Adrenal gland (tissue), 12 donors: ENCODE data around the gene TXNDC11. TPM values are rescaled to one million over a fixed set of nuclear protein-coding genes. Genes with fewer than 3 reads are reported as not detected.

Experiments used
- DNase-seq, 7 donors: peaks; one replicate each; pipeline ENCODE4 v3.0.0-alpha.2; 2019 to 2020
- H3K27ac ChIP-seq, 5 donors: fragments of 200-600 bp; sonication (generic) in 4 of 5; 1 replicate in 3 of 5; 2 replicates in 2 of 5; pipeline versions ENCODE4 v1.5.1 to v1.8.0; 2016 to 2020; ENCODE audit warnings: mild to moderate bottlenecking in 1 of 5
- H3K27me3 ChIP-seq: fragments of 200-600 bp; 2 replicates; pipeline ENCODE4 v1.8.0; 2021
- H3K36me3 ChIP-seq, 2 donors: fragments of 200-600 bp; replicated peaks in 1 of 2; 1 replicate in 1 of 2; 2 replicates in 1 of 2; pipeline versions ENCODE4 v1.5.1 to v1.8.0; 2018 to 2022
- H3K4me1 ChIP-seq, 2 donors: fragments of 200-600 bp; replicated peaks in 1 of 2; 1 replicate in 1 of 2; 2 replicates in 1 of 2; pipeline versions ENCODE4 v1.5.1 to v1.8.0; 2018 to 2021
- H3K4me3 ChIP-seq, 4 donors: fragments of 200-600 bp; sonication (generic) in 3 of 4; one replicate each; pipeline ENCODE4 v1.5.1; 2016 to 2018
- H3K9me3 ChIP-seq, 3 donors: fragments of 200-600 bp; sonication (generic) in 1 of 3; replicated peaks in 1 of 3; 1 replicate in 2 of 3; 2 replicates in 1 of 3; pipeline versions ENCODE4 v1.5.1 to v1.8.0; 2016 to 2021
- CTCF ChIP-seq, 6 experiments: fragments of 450-650 bp in 4 of 6; fragments of 200-600 bp in 2 of 6; sonication (generic) in 1 of 6; IDR thresholded peaks; 1 replicate in 5 of 6; 2 replicates in 1 of 6; pipeline versions ENCODE4 v1.5.1 to v1.8.0; 2016 to 2021; ENCODE audit warnings: antibody characterized with exemption in 6 of 6, mild to moderate bottlenecking in 2 of 6, moderate library complexity in 1 of 6
- POLR2A ChIP-seq, 2 donors: fragments of 450-650 bp; IDR thresholded peaks; one replicate each; pipeline ENCODE4 v1.6.1; 2017; ENCODE audit warnings: antibody characterized with exemption in 2 of 2, mild to moderate bottlenecking in 2 of 2, moderate library complexity in 1 of 2
- WGBS, 4 donors: extraction: QIAGEN DNeasy Blood & Tissue Kit in 2 of 4; methylation state at CpG; one replicate each; pipeline versions ENCODE4 v1.1.5 to v1.1.7; 2013 to 2017; 5-methylcytosine and 5-hydroxymethylcytosine counted together
- intact Hi-C, 2 donors: fragments of 100-400 bp; cut with DNase I; formaldehyde crosslinking; loops; one replicate each; pipeline versions ENCODE4 v1.14.1 to v1.15.0; 2022 to 2023
- polyA plus RNA-seq, 3 donors: library from polyadenylated mRNA; stranded (reverse); fragments of 200-250 nt in 2 of 3; fragments of 350-450 nt in 1 of 3; fragmentation: Illumina TruSeq in 1 of 3; extraction: RNeasy Lipid Tissue Mini Kit (QIAGEN cat#74804) in 1 of 3; gene quantifications; one replicate each; pipeline ENCODE4 v1.2.3, GENCODE V29; 2013 to 2014
- total RNA-seq, 9 donors: library from RNA; depleted of rRNA in 4 of 9; stranded (reverse); fragments of >200 nt in 4 of 9; fragments of 120-200 nt in 1 of 9; fragmentation: NEBNext Ultra II Directional in 1 of 9; extraction: Animal tissue kit (Norgen Biotek cat#: 25700) in 1 of 9; gene quantifications; one replicate each; pipeline versions ENCODE4 v1.1.0 to v1.2.4, GENCODE V29; 2013 to 2023
- donor health status: healthy with polysubstance abuse.
- donor health status: Bipolar disorder and iron deficiency.
- donor health status: DM: yes; HTN: yes; CAD: no.
- donor health status: DM: no; HTN: no; CAD: no.
- donor health status: DM: no; HTN: no; CAD: no.
- donor health status: DM: yes; HTN: yes; CAD: no.

The TXNDC11 gene
- total and polyA plus RNA-seq, 12 donors, result 33.5 to 78.1 (median 50.4) TPM

DNA sequence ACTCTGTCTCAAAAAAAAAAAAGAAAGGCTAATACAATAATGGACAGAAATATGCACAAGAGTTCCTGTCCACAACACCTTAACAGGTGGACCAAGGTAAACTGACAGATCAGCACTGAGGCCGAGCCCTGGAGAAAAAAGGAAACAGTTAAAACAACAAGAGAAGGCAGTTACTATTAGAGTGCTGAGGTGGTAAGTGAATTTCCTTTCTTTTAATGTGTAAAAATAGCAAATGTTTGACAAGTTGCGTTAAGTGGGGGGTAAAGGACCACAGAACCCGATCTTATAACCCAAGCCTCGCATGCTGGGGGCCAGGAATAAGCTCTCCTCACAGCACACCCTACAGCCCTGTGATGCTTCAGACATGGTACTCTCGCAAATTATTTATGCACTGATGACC, 24.8 kb downstream of the TXNDC11 start:
- Histone ChIP-seq H3K36me3 (peaks cover 0 to 25% of the 10 kb centered on the region in 2 donors), H3K27me3 (no peaks in the 10 kb centered on the region), H3K4me1 (no peaks in the 10 kb centered on the region), H3K27ac (no peak overlapping the region), H3K4me3 (no peak overlapping the region), H3K9me3 (no peaks in the 10 kb centered on the region)
- intact Hi-C loops, result loop anchor here (5.0 to 10.0 kb wide), 3 partner anchors 73 to 321 kb away; no protein-coding TSS in a partner anchor
- 66 to 87% (median 82%) methylated on average over 5 of the region's 5 CpGs for WGBS, 4 donors
- no peak for DNase-seq
- TF ChIP-seq CTCF (IDR thresholded peaks at IDR 0.05), result no peak
- no peak for TF ChIP-seq POLR2A (IDR thresholded peaks at IDR 0.05)

DNA sequence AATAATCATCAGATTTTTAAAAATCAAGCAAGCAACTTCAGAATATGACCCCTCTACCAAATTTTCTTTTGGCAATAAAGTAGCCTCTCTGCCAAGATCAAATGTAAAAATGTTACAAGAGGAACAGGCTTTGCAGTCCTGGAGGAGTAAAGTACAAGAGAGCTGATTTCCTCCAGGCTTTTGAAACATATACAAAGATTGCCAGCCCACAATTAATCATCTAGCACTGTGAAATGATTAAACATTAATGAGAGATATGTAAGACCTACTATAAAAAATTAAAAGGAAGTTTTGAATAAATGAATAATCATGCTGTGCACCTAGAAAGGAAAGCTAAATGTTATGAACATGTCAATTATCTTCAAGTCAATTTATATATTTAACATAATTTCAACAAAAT, 26.3 kb downstream of the TXNDC11 start:
- H3K27me3 ChIP-seq, result no peaks in the 10 kb centered on the region
- no peak for DNase-seq
- H3K4me1 ChIP-seq, result no peaks in the 10 kb centered on the region
- TF ChIP-seq POLR2A (IDR thresholded peaks at IDR 0.05) (no peak), CTCF (IDR thresholded peaks at IDR 0.05) (no peak)
- peaks cover 0 to 27% of the 10 kb centered on the region in 2 donors for H3K36me3 ChIP-seq
- no peak overlapping the region for H3K27ac ChIP-seq
- no peak overlapping the region for H3K4me3 ChIP-seq
- intact Hi-C loops, result loop anchor here (5.0 to 10.0 kb wide), 3 partner anchors 72 to 319 kb away; no protein-coding TSS in a partner anchor
- H3K9me3 ChIP-seq, result no peaks in the 10 kb centered on the region

DNA sequence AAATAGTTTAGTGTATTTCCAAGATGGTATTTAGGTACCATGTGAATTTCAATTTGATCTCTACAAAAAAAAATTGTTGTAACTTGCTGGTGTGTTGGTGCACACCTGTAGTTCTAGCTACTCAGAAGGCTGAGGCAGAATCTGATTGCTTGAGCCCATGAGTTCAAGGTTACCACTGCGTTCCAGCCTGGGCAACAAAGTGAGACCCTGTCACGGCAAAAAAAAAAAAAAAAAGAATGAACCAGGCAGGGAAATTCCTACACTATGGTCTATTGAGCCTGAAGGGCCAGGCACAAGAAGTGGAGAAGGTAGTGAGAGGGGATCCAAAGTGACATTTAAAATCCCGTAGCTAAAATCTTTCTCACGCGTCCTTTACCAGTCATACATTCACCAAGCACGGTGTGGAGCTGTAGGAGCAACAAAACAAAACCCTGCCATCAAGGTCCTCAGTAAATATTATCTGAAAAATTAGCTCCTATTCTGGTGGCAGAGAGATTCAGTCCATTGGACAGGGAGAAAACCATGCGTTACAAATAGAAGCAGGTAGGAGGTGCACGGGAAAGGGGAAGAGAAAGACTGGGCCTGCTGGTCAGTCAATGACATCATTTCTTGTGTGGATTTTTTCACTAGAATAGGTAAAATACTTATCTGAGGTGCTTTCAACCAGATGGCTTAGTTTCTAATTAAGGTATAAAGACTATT, 27.3 kb downstream of the TXNDC11 start:
- TF ChIP-seq CTCF (IDR thresholded peaks at IDR 0.05), result no peak
- no peak for TF ChIP-seq POLR2A (IDR thresholded peaks at IDR 0.05)
- intact Hi-C loops, result loop anchor here (5.0 to 10.0 kb wide), 3 partner anchors 71 to 318 kb away; no protein-coding TSS in a partner anchor
- Histone ChIP-seq H3K4me3 (no peak overlapping the region), H3K36me3 (peaks cover 0 to 27% of the 10 kb centered on the region in 2 donors), H3K27me3 (no peaks in the 10 kb centered on the region), H3K9me3 (no peaks in the 10 kb centered on the region), H3K4me1 (peaks cover 0 to 3% of the 10 kb centered on the region in 2 donors), H3K27ac (no peak overlapping the region)
- 68 to 76% (median 74%) methylated on average over 8 of the region's 8 CpGs for WGBS, 4 donors
- no peak for DNase-seq

GRCh38 chr16:11712122-11712521, 30.5 kb downstream of the TXNDC11 start:
- WGBS, 4 donors, result 97 to 100% (median 98%) methylated on average over 3 of the region's 3 CpGs
- H3K4me3 ChIP-seq, result no peak overlapping the region
- H3K36me3 ChIP-seq, result peaks cover 0 to 18% of the 10 kb centered on the region in 2 donors
- no peak overlapping the region for H3K27ac ChIP-seq
- no peak for TF ChIP-seq CTCF (IDR thresholded peaks at IDR 0.05)
- no peaks in the 10 kb centered on the region for H3K9me3 ChIP-seq
- intact Hi-C loops, result loop anchor here (5.0 to 10.0 kb wide), 3 partner anchors 67 to 315 kb away; no protein-coding TSS in a partner anchor
- peaks cover 8 to 18% of the 10 kb centered on the region in 2 donors for H3K4me1 ChIP-seq
- no peaks in the 10 kb centered on the region for H3K27me3 ChIP-seq
- DNase-seq, result no peak
